Measurements from ENCODE around the gene CCDC136. TPM values are rescaled to one million over a fixed set of nuclear protein-coding genes. Genes with fewer than 3 reads are reported as not detected.

Gene CCDC136
- total RNA-seq, 1 experiment from 2014 or later: 31.1 TPM

DNA sequence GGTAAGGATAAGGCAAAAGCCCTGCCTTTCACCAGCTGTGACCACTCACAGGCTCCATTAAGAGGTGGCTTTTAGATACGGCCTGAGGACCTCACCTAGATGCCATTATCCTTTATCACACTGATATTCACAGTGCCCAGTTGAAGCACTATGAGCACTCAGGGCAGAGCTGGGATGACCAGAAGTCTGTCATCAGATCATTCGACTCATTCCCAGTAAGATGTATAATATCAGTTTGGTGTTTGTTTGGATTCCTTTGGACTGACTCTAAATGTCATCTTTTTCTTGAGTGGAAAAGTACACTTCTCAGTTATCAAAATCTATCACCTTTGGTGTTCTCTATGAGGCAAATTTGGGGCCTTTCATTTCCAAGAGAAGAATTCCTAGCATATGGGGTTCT is 18.7 kb downstream of the CCDC136 start:
- H2BK15ac ChIP-seq (ENCODE audit: low read depth, low read length): no peak overlapping the region
- H2AFZ ChIP-seq (ENCODE audit: low read length): no peak overlapping the region
- H3K27me3 ChIP-seq (ENCODE audit: insufficient read depth, low read length): no peaks in the 10 kb centered on the region
- H3K23ac ChIP-seq (ENCODE audit: insufficient read length, low read depth, low read length): no peak overlapping the region
- no peaks in the 10 kb centered on the region for H3K23me2 ChIP-seq (ENCODE audit: insufficient read length, low read depth, low read length, poor library complexity, severe bottlenecking)
- no peak overlapping the region for H3K14ac ChIP-seq (ENCODE audit: insufficient read depth, low read length)
- H3K9ac ChIP-seq (ENCODE audit: extremely low read depth, insufficient read length, low read length): no peak overlapping the region
- no peak overlapping the region for H3K27ac ChIP-seq (ENCODE audit: insufficient read length, low read depth, low read length)
- no peak overlapping the region for H4K8ac ChIP-seq (replicated peaks; ENCODE audit: insufficient read length, low read depth, low read length)
- H3T11ph ChIP-seq (ENCODE audit: low read length): no peak overlapping the region
- DNase-seq: no peak
- no peak overlapping the region for H4K5ac ChIP-seq (ENCODE audit: insufficient read length, low read depth, low read length)
- H3K4ac ChIP-seq (ENCODE audit: low read depth, low read length): no peak overlapping the region
- no peaks in the 10 kb centered on the region for H3K27me3 Mint-ChIP-seq (ENCODE audit: low read depth)
- no peak overlapping the region for H2BK20ac ChIP-seq (ENCODE audit: low read depth, low read length, poor library complexity, severe bottlenecking)
- no peak overlapping the region for H3K18ac ChIP-seq (ENCODE audit: insufficient read length, low read depth, low read length)
- no peak overlapping the region for H2BK12ac ChIP-seq (ENCODE audit: insufficient read length, low read depth, low read length)
- TF ChIP-seq, protein P1, sequence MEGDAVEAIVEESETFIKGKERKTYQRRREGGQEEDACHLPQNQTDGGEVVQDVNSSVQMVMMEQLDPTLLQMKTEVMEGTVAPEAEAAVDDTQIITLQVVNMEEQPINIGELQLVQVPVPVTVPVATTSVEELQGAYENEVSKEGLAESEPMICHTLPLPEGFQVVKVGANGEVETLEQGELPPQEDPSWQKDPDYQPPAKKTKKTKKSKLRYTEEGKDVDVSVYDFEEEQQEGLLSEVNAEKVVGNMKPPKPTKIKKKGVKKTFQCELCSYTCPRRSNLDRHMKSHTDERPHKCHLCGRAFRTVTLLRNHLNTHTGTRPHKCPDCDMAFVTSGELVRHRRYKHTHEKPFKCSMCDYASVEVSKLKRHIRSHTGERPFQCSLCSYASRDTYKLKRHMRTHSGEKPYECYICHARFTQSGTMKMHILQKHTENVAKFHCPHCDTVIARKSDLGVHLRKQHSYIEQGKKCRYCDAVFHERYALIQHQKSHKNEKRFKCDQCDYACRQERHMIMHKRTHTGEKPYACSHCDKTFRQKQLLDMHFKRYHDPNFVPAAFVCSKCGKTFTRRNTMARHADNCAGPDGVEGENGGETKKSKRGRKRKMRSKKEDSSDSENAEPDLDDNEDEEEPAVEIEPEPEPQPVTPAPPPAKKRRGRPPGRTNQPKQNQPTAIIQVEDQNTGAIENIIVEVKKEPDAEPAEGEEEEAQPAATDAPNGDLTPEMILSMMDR (conservative IDR thresholded peaks at IDR 0.05): no peak
- WGBS (ENCODE audit: extremely low coverage, insufficient read length, low lambda C conversion rate): no CpG with 5 or more reads among the region's 2 CpGs
- H3K79me2 ChIP-seq (ENCODE audit: insufficient read depth, low read length): no peaks in the 10 kb centered on the region
- no peaks in the 10 kb centered on the region for H4K20me1 ChIP-seq (ENCODE audit: control insufficient read depth, insufficient read depth, insufficient read length)
- no peak overlapping the region for H3K56ac ChIP-seq (ENCODE audit: insufficient read length, low read depth, low read length)
- H4K91ac ChIP-seq (ENCODE audit: insufficient read length, low read depth, low read length): no peak overlapping the region
- no peak overlapping the region for H2BK5ac ChIP-seq (ENCODE audit: insufficient read length, low read length)
- H3K4me1 Mint-ChIP-seq: peaks cover 0 to 2% of the 10 kb centered on the region in 2 experiments; a peak in 2 of 4 replicates
- no peak overlapping the region for H3K4me3 Mint-ChIP-seq
- H2AK5ac ChIP-seq (ENCODE audit: insufficient read length, low read length): no peak overlapping the region
- H3K4me1 ChIP-seq (ENCODE audit: insufficient read depth, low read length): 0 out of 2 replicates have a peak, but pooled peaks cover 3% of the 10 kb centered on the region
- no peaks in the 10 kb centered on the region for H3K9me3 ChIP-seq (ENCODE audit: control insufficient read depth, low read depth, low read length)
- H3K36me3 Mint-ChIP-seq (ENCODE audit: insufficient read depth in 1 of 3, low read depth in 3 of 3): peaks cover 13 to 49% (median 27%) of the 10 kb centered on the region in 3 experiments
- peak overlapping the region in 1 of 3 experiments; percentile 70; a peak in 1 of 7 replicates for H3K27ac Mint-ChIP-seq
- no peak overlapping the region for H3K4me2 ChIP-seq (ENCODE audit: insufficient read depth, insufficient read length, low read length)
- no peaks in the 10 kb centered on the region for H3K79me1 ChIP-seq (ENCODE audit: insufficient read depth, low read depth, low read length, poor library complexity, severe bottlenecking)
- H2BK120ac ChIP-seq (ENCODE audit: low read depth, low read length, poor library complexity, severe bottlenecking): no peak overlapping the region
- no peaks in the 10 kb centered on the region for H3K9me3 Mint-ChIP-seq
